ENCODE data around the gene MAPK6.

DNA sequence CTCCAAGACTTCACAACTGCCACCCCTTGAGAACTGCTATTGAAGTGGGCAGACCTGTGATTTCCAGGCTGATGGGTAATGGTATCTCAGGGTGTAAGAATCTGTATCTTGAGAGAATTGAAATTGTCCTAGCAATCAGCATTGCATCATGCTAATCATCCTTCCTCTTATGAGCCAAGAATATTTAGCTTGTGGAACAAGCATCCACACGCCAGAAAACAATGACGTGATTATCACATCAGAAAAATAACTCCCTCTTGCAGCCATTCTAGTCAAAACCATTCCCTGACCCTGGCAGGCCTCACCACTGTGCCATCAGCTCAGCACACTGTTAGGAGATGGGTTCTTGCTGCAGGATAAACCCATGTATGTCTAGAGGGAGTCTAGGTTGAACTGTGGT lies 86.8 kb downstream of the MAPK6 start:
- TF ChIP-seq, protein P1, sequence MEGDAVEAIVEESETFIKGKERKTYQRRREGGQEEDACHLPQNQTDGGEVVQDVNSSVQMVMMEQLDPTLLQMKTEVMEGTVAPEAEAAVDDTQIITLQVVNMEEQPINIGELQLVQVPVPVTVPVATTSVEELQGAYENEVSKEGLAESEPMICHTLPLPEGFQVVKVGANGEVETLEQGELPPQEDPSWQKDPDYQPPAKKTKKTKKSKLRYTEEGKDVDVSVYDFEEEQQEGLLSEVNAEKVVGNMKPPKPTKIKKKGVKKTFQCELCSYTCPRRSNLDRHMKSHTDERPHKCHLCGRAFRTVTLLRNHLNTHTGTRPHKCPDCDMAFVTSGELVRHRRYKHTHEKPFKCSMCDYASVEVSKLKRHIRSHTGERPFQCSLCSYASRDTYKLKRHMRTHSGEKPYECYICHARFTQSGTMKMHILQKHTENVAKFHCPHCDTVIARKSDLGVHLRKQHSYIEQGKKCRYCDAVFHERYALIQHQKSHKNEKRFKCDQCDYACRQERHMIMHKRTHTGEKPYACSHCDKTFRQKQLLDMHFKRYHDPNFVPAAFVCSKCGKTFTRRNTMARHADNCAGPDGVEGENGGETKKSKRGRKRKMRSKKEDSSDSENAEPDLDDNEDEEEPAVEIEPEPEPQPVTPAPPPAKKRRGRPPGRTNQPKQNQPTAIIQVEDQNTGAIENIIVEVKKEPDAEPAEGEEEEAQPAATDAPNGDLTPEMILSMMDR (conservative IDR thresholded peaks at IDR 0.05 in 1 of 2, IDR thresholded peaks at IDR 0.05 in 1 of 2; ENCODE audit: extremely low read depth in 1 of 2, insufficient read depth in 1 of 2, low read depth in 1 of 2, low read length in 2 of 2) = no peak
- TF ChIP-seq EZH2 (IDR thresholded peaks at IDR 0.05; ENCODE audit: borderline replicate concordance, low read length) = no peak

All from mammary epithelial cell (primary cell).